Hepatocyte (in vitro differentiated cells): Measurements from ENCODE around the gene CDC42EP1.

ENCODE experiments used
- EZH2phosphoT487 ChIP-seq: fragments of 200-600 bp; sonication (generic); IDR thresholded peaks from one replicate; pipeline ENCODE4 v1.6.1; 2018; ENCODE audit warnings: antibody characterized with exemption, mild to moderate bottlenecking, low read depth, moderate library complexity; ENCODE audit not compliant: unreplicated experiment, severe bottlenecking
- TF ChIP-seq, protein P1 (sequence below): fragments of 200-600 bp; sonication (generic); IDR thresholded peaks from 2 replicates; pipeline ENCODE4 v1.5.1; 2016; ENCODE audit warnings: antibody characterized with exemption, mild to moderate bottlenecking; ENCODE audit not compliant: poor library complexity

DNA sequence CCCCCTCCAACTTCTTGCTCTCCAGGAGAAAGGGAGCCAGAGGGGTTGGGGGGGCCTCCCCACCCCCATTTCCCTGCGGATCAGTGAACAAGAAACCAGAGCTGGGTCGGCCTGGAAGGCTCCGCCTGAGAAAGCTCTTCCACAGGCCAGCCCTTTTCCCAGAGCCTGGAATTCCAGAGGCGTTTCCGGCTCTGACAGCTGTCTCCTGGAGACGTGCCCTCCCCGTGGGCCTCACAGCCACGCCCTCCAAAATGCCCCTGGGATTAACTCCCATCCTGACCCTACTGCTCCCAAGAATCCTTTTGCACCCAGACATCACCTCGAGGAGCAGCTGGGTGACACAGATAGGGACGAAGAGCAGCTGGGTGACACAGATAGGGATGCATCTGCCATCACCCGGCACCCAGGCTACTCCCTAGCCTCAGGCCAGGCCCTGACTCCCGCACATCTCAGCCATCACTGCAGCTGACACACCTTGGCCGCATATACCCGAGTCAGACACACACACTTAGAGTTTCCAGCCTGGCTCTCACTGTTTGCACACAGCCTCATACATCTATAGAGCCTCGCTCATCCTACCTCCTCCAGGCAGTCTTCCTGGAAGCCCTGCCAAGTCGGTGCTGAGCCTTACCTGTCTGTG, 7.6 kb upstream of the CDC42EP1 start:
- TF ChIP-seq, protein P1, sequence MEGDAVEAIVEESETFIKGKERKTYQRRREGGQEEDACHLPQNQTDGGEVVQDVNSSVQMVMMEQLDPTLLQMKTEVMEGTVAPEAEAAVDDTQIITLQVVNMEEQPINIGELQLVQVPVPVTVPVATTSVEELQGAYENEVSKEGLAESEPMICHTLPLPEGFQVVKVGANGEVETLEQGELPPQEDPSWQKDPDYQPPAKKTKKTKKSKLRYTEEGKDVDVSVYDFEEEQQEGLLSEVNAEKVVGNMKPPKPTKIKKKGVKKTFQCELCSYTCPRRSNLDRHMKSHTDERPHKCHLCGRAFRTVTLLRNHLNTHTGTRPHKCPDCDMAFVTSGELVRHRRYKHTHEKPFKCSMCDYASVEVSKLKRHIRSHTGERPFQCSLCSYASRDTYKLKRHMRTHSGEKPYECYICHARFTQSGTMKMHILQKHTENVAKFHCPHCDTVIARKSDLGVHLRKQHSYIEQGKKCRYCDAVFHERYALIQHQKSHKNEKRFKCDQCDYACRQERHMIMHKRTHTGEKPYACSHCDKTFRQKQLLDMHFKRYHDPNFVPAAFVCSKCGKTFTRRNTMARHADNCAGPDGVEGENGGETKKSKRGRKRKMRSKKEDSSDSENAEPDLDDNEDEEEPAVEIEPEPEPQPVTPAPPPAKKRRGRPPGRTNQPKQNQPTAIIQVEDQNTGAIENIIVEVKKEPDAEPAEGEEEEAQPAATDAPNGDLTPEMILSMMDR: no peak
- no peak for TF ChIP-seq EZH2phosphoT487
